ENCODE measurements around the gene HOXA10.

- TF ChIP-seq CTCF (IDR thresholded peaks at IDR 0.05; ENCODE audit: low read depth, low read length), result no peak
- no peak for TF ChIP-seq EZH2phosphoT487 (IDR thresholded peaks at IDR 0.05; ENCODE audit: low read depth)
Measured at GRCh38 chr7:27139334-27140125, 34.6 kb downstream of the HOXA10 start.
